DOHH2 (cell line): ENCODE measurements around the gene AP2A1.

Experiments
- CTCF ChIP-seq: fragments of 200-600 bp; sonication (generic); IDR thresholded peaks from one replicate; pipeline ENCODE4 v1.5.1; 2014; ENCODE audit warnings: antibody characterized with exemption, mild to moderate bottlenecking, low read depth, low read length; ENCODE audit not compliant: poor library complexity, severe bottlenecking
- EZH2phosphoT487 ChIP-seq: fragments of 200-600 bp; sonication (generic); IDR thresholded peaks from 2 replicates; pipeline ENCODE4 v1.6.1; 2017; ENCODE audit warnings: borderline replicate concordance, mild to moderate bottlenecking, antibody characterized with exemption, low read length, moderate library complexity, mixed read lengths

GRCh38 chr19:49809941-49810389, 43.2 kb downstream of the AP2A1 start:
- TF ChIP-seq CTCF (no peak), EZH2phosphoT487 (no peak)
